GF-D8 (cell line): Measurements from ENCODE around the gene SNX15.
"Not testable (repeated sequence)": the region's sequence is repeated elsewhere in the genome, so short reads cannot be mapped to it uniquely, and the experiment has no call there.

Experiments used
- DNase-seq: peaks from one replicate; lab custom pipeline; 2025; lab: John Stamatoyannopoulos, UW

The SNX15 gene

GRCh38 chr11:65027213-65028067, at the start of gene SNX15:
Gene SNX15 (plus strand): TSS chr11:65027439. CDS start chr11:65027538, 99 bp downstream.
- peak; percentile 89 for DNase-seq

GRCh38 chr11:64983339-64983738, 43.9 kb upstream of the SNX15 start:
- DNase-seq = not testable (repeated sequence)

GRCh38 chr11:64987998-64988854, 39.0 kb upstream of the SNX15 start:
- DNase-seq = no peak

- no peak for DNase-seq
These were observed 37.8 kb upstream of the SNX15 start for GRCh38 chr11:64989416-64989815.

- DNase-seq = peak; percentile 26
These were observed 36.9 kb upstream of the SNX15 start for GRCh38 chr11:64990222-64990923.

- no peak for DNase-seq
These were observed 32.9 kb upstream of the SNX15 start for GRCh38 chr11:64994318-64994717.

- DNase-seq = peak; percentile 33
These were observed 30.9 kb upstream of the SNX15 start for GRCh38 chr11:64996327-64996709.

- DNase-seq = peak; percentile 72
These were observed 30.4 kb upstream of the SNX15 start, which contains the start of gene BATF2 for GRCh38 chr11:64996710-64997380. Gene BATF2 (minus strand): TSS chr11:64996971. CDS start chr11:64996914, 57 bp downstream.

GRCh38 chr11:64998141-64998540, 29.1 kb upstream of the SNX15 start:
- DNase-seq = peak; percentile 17

- DNase-seq = peak; percentile 26
These were observed 28.4 kb upstream of the SNX15 start for GRCh38 chr11:64998690-64999431.

- DNase-seq = no peak
These were observed 27.8 kb upstream of the SNX15 start for GRCh38 chr11:64999478-64999877.

GRCh38 chr11:65002706-65003105, 24.5 kb upstream of the SNX15 start:
- DNase-seq = no peak

- no peak for DNase-seq
These were observed 24.0 kb upstream of the SNX15 start for GRCh38 chr11:65003282-65003681.

GRCh38 chr11:65003968-65004367, 23.3 kb upstream of the SNX15 start:
- DNase-seq = not testable (repeated sequence)

- no peak for DNase-seq
These were observed 19.2 kb upstream of the SNX15 start for GRCh38 chr11:65008016-65008415.

GRCh38 chr11:65008873-65009272, 18.4 kb upstream of the SNX15 start:
- no peak for DNase-seq

- peak; percentile 74 for DNase-seq
These were observed 13.9 kb upstream of the SNX15 start for GRCh38 chr11:65013130-65013887.

GRCh38 chr11:65013888-65014725, 13.1 kb upstream of the SNX15 start, which contains the start of gene ARL2:
Gene ARL2 (plus strand): TSS chr11:65014160. CDS start chr11:65014208, 48 bp downstream.
- DNase-seq = peak; percentile 64

- no peak for DNase-seq
These were observed 12.5 kb upstream of the SNX15 start for GRCh38 chr11:65014726-65015227.
